Pancreas (tissue), 10 donors: ENCODE data around the gene RPS27. TPM values are rescaled to one million over a fixed set of nuclear protein-coding genes. Genes with fewer than 3 reads are reported as not detected.

Experiments used
- ATAC-seq, 4 donors: fragments of 200-7000 bp; cut with Tn5 transposase; one replicate each; pipeline versions ENCODE4 v1.8.0 to v1.9.1; 2020; ENCODE audit warnings: mild to moderate bottlenecking in 4 of 4, moderate library complexity in 4 of 4
- DNase-seq, 6 donors: peaks; one replicate each; pipeline ENCODE4 v3.0.0-alpha.2; 2020
- FAIRE-seq: peaks from 2 replicates; lab custom pipeline; 2012; peaks lifted over from hg19 to GRCh38; lab: Jason Lieb, UNC
- H3K27ac ChIP-seq, 4 donors: fragments of 200-600 bp; sonication (generic); 1 replicate in 3 of 4; 2 replicates in 1 of 4; pipeline versions ENCODE4 v1.5.0 to v1.8.0; 2020
- H3K27me3 ChIP-seq, 4 donors: fragments of 200-600 bp; one replicate each; pipeline ENCODE4 v1.8.0; 2021
- H3K36me3 ChIP-seq, 3 donors: fragments of 200-600 bp; sonication (generic) in 1 of 3; one replicate each; pipeline versions ENCODE4 v1.5.0 to v1.8.0; 2020 to 2021
- H3K4me1 ChIP-seq, 3 donors: fragments of 200-600 bp; one replicate each; pipeline ENCODE4 v1.8.0; 2021
- H3K4me3 ChIP-seq, 4 donors: fragments of 200-600 bp; sonication (generic) in 2 of 4; one replicate each; pipeline versions ENCODE4 v1.5.0 to v1.8.0; 2020 to 2021
- H3K9me3 ChIP-seq, 4 donors: fragments of 200-600 bp; one replicate each; pipeline ENCODE4 v1.8.0; 2021
- CTCF ChIP-seq, 4 donors: fragments of 200-600 bp; sonication (generic) in 3 of 4; IDR thresholded peaks; one replicate each; pipeline versions ENCODE4 v1.5.0 to v1.8.0; 2021; ENCODE audit warnings: antibody characterized with exemption in 4 of 4
- WGBS, 2 donors: extraction: QIAGEN DNeasy Blood & Tissue Kit; methylation state at CpG; one replicate each; pipeline ENCODE4 v1.1.7; 2013; 5-methylcytosine and 5-hydroxymethylcytosine counted together
- intact Hi-C, 3 donors: fragments of 100-400 bp; cut with DNase I; formaldehyde crosslinking; loops; one replicate each; pipeline versions ENCODE4 v1.11.1 to v1.14.2; 2022
- polyA plus RNA-seq, 2 donors: library from polyadenylated mRNA; stranded (reverse); fragments of 200-250 nt; gene quantifications; one replicate each; pipeline ENCODE4 v1.2.3, GENCODE V29; 2013
- total RNA-seq, 6 donors: library from RNA; stranded (reverse); fragmentation: NEBNext Ultra II Directional in 4 of 6; extraction: Animal tissue kit (Norgen Biotek cat#: 25700) in 4 of 6; gene quantifications; one replicate each; pipeline versions ENCODE4 v1.2.1 to v1.2.4, GENCODE V29; 2021 to 2023
- donor health status: healthy with polysubstance abuse.
- donor health status: DM: no; HTN: no; CAD: no; lungs with moderate emphysema.
- donor health status: DM: no; HTN: no; CAD: no.
- donor health status: control.
- donor health status: control.
- donor health status: Bipolar disorder and iron deficiency.
- donor health status: DM: yes; HTN: yes; CAD: no.
- donor health status: DM: no; HTN: no; CAD: no.
- donor health status: DM: no; HTN: no; CAD: no.
- donor health status: DM: yes; HTN: yes; CAD: no.

Gene RPS27
- total and polyA plus RNA-seq, 8 donors, result 617 to 5,933 (median 951) TPM

DNA sequence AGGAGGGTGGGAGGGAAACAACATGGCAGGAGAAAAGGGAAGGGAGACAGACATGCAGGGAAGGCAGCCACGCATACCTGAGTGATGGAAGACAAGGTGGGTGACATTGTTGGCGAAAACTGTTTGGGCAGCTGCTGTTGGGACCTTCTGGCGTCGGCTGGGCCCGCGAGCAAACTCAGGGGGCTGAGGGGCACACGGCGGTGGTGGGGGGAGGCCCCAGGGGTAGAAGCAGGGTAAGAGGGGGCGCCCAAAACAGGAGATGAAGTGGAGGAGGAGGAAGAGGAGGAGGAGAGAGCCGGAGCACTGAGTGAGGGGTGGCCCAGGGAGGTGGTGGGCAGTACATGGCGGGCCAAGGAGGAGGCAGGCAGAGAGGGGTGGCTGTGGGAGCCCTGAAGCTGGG is 39.4 kb upstream of the RPS27 start:
- 90 to 92% methylated on average over 11 of the region's 11 CpGs for WGBS, 2 donors
- ATAC-seq, result no peak
- intact Hi-C loops, result no loop called here
- peaks cover 0 to 39% (median 6%) of the 10 kb centered on the region in 3 donors for H3K36me3 ChIP-seq
- no peaks in the 10 kb centered on the region for H3K9me3 ChIP-seq
- H3K4me3 ChIP-seq, result no peak overlapping the region
- DNase-seq, result peak in 1 of 6 donors; percentile 34
- peaks cover 0 to 3% (median 0%) of the 10 kb centered on the region in 3 donors for H3K4me1 ChIP-seq
- no peaks in the 10 kb centered on the region for H3K27me3 ChIP-seq
- TF ChIP-seq CTCF (IDR thresholded peaks at IDR 0.05), result no peak
- FAIRE-seq, result no peak
- no peak overlapping the region for H3K27ac ChIP-seq

DNA sequence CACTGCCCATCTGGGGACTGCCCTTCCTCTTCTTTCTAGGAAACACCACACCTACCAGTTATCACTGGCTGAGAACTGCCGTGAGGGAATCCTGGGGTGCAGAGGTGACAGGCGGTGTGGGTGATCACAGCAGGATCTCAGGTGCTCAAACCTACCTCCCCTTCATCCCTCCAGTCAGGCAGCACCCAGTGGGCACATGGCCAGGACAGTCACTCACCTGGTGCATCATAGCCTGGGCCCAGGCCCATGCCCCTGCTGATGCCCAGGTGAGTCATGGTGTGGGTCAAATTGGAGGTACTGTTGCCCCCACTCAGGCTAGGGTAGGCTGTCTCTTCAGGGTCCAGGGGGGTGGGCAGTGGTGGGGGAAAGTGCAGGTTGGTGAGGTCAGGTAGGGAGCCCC is 38.8 kb upstream of the RPS27 start:
- 87 to 91% methylated on average over 2 of the region's 2 CpGs for WGBS, 2 donors
- Histone ChIP-seq H3K27me3 (no peaks in the 10 kb centered on the region), H3K4me3 (no peak overlapping the region), H3K36me3 (peaks cover 0 to 39% (median 6%) of the 10 kb centered on the region in 3 donors), H3K27ac (no peak overlapping the region), H3K4me1 (peaks cover 0 to 7% (median 0%) of the 10 kb centered on the region in 3 donors), H3K9me3 (no peaks in the 10 kb centered on the region)
- FAIRE-seq (no peak), DNase-seq (peak in 1 of 6 donors; percentile 52), ATAC-seq (no peak)
- TF ChIP-seq CTCF (IDR thresholded peaks at IDR 0.05), result no peak
- intact Hi-C loops, result no loop called here

DNA sequence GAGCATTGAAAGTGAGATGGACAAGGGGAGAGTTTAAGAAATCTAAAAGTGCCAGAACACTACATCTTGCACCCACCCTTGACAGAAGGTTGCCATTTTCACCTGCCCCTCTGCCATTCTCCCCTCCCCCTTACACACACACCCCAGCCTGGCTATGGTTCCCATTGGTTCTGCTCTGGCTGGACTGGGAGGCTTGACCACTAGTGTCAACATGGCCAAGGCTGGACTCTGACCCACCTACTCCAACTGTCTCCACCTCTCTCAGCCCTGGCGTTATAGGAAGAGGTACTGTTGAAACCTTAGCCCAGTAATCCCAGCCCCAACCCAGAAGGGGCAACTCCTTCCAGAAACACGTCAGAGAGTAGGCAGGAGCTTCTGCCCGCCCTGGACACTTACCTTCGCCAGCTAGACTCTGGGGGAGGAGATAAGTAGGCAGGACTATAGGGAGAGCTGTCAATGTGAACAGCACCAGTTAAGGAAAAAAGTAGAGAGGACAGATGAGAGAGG is 36.6 kb upstream of the RPS27 start:
- no peak for TF ChIP-seq CTCF (IDR thresholded peaks at IDR 0.05)
- H3K27ac ChIP-seq, result no peak overlapping the region
- 71% methylated on average over 4 of the region's 4 CpGs for WGBS, 2 donors
- peaks cover 0 to 28% (median 6%) of the 10 kb centered on the region in 3 donors for H3K36me3 ChIP-seq
- H3K27me3 ChIP-seq, result no peaks in the 10 kb centered on the region
- intact Hi-C loops, result no loop called here
- no peak overlapping the region for H3K4me3 ChIP-seq
- ATAC-seq (no peak), DNase-seq (peak in 1 of 6 donors; percentile 9), FAIRE-seq (no peak)
- H3K4me1 ChIP-seq, result peaks cover 0 to 13% (median 4%) of the 10 kb centered on the region in 3 donors
- no peaks in the 10 kb centered on the region for H3K9me3 ChIP-seq

DNA sequence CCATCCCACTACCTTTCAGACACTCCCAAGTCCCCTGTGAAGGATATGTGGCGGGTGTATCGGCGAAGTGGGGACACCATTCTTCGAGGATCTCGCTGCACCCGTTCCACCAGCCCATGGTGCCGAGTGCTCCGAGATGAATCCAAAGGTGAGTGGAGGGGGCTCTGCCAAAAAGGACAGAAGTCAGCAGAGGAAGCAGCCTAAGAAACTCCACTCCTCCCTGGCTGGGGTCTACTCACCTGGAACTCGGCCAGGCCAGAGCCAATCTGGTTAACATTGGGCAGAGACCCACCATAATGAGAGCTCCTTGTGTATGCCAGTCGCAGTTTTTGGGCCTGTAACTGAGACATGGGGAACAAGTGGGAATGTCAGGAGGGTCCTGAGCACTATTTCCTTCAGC is 35.7 kb upstream of the RPS27 start:
- ATAC-seq, result no peak

More for the DNA sequence above, 35.7 kb upstream of the RPS27 start:
- no peaks in the 10 kb centered on the region for H3K27me3 ChIP-seq
- H3K4me1 ChIP-seq, result peaks cover 0 to 13% (median 4%) of the 10 kb centered on the region in 3 donors
- no peaks in the 10 kb centered on the region for H3K9me3 ChIP-seq
- no peak for TF ChIP-seq CTCF (IDR thresholded peaks at IDR 0.05)
- intact Hi-C loops, result no loop called here
- 90 to 95% methylated on average over 10 of the region's 10 CpGs for WGBS, 2 donors
- FAIRE-seq, result no peak
- DNase-seq, result peak in 1 of 6 donors; percentile 55
- H3K27ac ChIP-seq, result no peak overlapping the region
- H3K4me3 ChIP-seq, result no peak overlapping the region
- peaks cover 0 to 28% (median 6%) of the 10 kb centered on the region in 3 donors for H3K36me3 ChIP-seq
